Body of pancreas (tissue), 4 donors: ENCODE measurements around the gene MCF2L2.

Experiments
- CTCF ChIP-seq, 7 experiments: fragments of 450-650 bp in 4 of 7; fragments of 200-600 bp in 3 of 7; sonication (generic) in 3 of 7; IDR thresholded peaks; one replicate each; pipeline ENCODE4 v1.5.1; 2016 to 2019; ENCODE audit warnings: antibody characterized with exemption in 7 of 7
- POLR2A ChIP-seq, 3 donors: fragments of 450-650 bp; IDR thresholded peaks; one replicate each; pipeline ENCODE4 v1.6.1; 2016; ENCODE audit warnings: antibody characterized with exemption in 3 of 3, mild to moderate bottlenecking in 2 of 3

GRCh38 chr3:183180110-183180783 is 248.2 kb downstream of the MCF2L2 start:
- no peak for TF ChIP-seq CTCF (IDR thresholded peaks at IDR 0.05)
- TF ChIP-seq POLR2A (IDR thresholded peaks at IDR 0.05) = no peak
